HG02852 (cell line): ENCODE data around the gene MFAP2.

Experiments
- ATAC-seq: cut with Tn5 transposase; IDR thresholded peaks from one replicate; pipeline ENCODE4 v1.9.1; 2021; ENCODE audit warnings: mild to moderate bottlenecking, moderate library complexity; ENCODE audit not compliant: unreplicated experiment

MFAP2 gene, protein sequence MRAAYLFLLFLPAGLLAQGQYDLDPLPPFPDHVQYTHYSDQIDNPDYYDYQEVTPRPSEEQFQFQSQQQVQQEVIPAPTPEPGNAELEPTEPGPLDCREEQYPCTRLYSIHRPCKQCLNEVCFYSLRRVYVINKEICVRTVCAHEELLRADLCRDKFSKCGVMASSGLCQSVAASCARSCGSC

DNA sequence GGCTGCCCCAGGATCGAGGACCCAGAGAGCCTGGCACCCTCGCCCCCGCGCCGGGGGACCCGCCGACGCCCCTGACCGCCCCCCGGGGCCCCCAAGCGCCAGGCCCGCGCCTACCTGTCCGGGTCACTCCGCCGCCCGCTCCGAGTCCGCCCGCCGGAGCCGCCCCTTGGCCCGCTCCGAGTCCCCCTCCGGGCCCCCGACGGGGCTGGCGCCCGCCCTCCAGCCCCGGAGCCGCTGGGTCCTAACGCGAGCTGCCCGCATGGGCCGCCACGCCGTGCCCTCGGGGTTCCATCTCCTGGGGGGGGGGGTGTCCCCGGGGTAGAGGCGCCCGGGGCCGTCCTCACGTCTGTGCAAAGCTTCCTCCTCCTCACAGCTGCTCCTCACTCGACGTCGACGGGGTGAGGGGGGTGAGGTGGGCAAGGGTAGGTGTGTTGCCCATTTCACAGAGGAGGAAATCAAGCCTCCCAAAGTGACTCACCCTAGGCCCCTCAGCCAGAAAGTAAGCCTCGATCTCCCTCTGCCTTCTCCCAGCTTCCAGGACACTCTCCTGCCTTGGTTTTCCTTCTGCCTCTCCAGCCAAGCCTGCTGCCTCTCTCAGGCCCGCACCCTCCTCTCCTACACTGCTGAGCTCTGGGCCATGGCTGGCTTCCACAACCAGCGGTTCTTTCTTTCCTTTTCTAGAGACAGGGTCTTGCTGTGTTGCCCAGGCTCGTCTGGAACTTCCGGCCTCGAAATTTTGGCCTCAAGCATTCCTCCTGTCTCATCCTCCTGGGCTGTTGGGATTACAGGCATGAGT, at the start of gene MFAP2:
Gene MFAP2, minus strand, starts transcription at position 148 of the 796 bp plus-strand sequence. CDS start 2,347 bp downstream, outside the sequence.
- no peak for ATAC-seq

DNA sequence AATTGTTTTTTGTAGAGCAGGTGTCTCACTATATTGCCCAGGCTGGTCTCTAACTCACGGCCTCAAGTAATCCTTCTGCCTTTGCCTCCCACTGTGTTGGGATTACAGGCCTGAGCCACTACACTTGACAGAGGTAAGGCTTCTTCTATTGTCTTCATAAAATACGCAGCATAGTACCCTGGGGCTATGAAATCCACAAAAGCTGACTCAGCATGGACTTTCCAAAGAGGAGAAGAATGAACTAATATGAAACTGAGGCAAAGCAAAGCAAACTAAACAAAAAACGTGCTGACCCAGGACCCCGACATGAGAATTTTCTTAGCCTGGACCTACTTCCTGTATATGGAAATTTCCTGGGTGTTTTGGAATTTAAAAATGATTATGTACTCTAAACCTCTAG, 49.8 kb upstream of the MFAP2 start:
- no peak for ATAC-seq

DNA sequence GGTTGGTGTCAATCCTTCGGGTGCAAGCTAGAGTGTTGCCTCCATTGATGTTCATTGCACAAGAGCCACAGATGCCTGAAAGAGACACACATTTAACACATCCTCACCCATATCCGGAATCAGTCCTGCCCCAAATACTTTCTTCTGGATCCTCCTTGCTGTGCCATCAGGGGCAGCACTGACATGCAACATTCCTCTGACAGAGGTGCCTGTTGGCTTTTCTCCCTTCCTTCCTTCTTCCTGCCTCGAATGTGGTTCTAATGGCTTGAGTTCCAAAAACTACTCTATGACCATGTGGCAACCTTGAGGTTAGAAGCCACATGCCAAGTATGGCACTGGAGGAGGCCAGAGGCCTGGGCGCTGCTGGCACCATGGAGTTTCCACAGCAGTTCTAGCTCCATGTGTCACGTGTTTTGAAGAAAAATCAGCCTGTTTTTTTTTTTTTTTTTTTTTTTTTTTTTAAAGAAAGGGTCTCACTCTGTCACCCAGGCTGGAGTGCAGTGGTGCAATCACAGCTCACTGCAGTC, 48.3 kb upstream of the MFAP2 start:
- no peak for ATAC-seq

DNA sequence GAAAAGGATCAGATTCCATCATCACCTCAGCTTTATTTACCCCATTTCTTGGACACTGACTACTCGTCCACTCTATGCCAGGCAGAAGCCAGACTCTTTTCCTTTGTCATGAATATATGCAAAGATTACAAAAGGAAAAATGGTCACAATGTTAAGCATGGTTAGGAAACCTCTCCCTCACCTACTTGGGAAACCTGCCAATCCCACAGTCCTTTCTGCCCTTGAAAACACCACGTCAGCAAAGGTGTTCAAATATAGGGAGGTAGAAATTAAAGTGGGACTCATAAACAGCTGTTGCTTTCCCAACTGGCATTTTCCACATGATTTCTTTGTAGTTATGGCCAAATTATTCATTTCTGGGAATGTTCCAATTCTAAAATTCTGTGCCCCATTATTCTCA, 47.5 kb upstream of the MFAP2 start:
- ATAC-seq = no peak

DNA sequence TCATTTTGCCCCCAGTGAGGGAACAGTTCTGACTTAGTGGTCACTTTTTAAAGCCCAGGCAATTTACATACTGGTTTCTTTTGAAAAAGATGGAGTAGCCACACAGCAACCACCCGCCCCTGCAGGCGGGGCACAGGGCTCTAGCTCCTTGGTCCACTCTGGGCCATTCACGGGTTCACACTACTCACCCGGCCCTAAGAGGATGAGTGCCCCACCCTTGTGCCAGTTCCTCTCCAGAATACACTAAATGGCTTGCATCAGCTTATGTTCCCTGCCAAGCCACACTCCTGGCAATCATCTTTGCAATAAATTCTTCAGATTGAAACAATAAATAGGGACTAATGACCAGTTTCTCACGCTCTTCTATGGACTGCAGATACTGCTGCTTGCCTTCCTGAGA, 47.0 kb upstream of the MFAP2 start:
- no peak for ATAC-seq

DNA sequence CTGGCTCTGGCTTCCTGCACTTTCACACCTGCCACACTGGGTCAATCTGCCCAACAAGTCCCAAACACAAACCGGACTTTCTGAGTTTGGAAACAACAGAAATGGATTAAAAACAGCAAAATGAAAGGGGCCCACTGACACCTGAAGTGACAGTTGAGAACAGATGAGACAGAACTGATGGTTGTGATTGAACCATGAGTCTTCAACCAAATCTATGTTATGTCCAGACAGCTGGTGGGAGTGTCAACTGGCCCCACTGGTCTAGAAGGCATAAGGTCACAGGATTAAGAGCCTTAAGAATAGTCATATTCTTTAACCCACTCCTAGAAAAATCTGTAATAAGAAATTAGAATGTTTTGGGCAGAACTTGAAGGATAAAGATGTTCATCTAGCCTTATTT, 44.3 kb upstream of the MFAP2 start:
- ATAC-seq = no peak

DNA sequence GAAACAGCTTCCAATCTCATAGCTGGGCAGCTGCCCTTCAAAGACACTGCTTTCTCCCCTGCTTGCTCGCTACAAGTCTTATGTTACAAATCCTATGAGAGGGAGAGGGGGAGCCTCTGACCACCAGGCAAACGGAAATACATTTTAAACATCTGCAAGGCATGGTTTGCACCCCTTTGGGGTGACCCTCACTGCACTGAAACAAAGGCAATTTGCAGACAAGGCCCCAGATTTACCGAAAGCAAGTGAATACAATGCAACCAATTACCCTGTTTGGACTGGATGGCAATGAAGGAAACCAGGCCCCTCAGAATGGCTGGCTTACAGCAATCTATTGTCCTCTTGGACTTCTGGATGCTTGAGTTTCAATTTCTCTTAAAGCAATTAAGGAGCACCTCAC, 43.2 kb upstream of the MFAP2 start:
- ATAC-seq = no peak

DNA sequence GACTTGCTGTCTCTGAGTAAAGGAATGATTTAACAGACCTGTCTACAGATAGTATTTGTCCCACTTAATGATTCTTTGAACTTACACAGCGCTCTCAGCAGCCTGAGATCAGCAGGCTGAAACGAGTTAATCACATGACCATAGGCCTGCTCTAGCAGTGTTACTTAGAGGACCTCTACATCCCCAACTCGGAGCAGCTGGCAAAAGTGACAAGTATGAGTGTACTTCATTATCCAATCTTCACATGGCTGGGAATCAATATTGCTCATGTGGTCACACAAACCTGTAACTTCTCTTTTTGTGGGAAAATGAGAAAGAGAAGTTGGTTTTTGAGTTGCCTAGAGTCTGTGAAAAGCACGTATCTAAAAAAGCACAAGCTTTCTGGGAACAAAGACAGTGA, 42.7 kb upstream of the MFAP2 start:
- ATAC-seq = no peak

DNA sequence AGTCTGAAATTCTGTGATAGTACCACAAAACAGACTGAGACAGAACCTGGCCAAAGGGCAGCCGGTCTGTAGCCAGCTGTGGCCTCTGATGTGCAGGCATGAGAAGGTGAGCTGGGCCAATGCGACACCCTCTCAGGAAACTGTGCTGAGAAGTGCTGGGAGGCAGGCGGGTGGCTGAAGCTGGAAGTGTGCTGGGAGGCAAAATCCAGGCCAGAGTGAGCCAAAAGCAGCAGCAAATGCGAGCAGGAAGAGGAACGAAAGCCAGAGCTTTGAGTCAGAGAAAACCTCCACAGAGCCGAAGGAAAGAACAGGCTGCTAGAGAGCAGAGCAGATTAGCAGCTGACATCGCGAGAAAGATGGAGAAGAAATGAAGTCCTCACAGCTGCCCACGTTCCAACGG, 41.5 kb upstream of the MFAP2 start:
- no peak for ATAC-seq

DNA sequence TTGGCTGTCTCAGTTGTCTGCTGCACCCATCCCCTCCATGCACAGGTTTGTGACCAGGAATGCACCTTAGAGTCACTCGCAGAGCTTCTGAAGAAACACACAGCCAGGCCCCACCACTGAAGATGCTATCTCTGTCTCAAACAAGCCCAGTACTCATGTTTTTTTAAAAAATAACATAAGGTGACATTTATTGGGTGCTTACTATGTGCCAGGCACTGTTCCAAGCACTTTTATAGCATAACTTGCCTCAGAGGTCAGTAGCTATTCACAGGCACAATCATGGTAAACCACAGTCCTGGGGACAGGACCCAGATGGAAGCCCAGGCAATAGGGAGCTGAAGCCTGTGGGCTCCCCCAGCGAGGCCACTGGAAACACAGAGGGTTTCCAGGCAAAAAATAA, 40.1 kb upstream of the MFAP2 start:
- no peak for ATAC-seq

DNA sequence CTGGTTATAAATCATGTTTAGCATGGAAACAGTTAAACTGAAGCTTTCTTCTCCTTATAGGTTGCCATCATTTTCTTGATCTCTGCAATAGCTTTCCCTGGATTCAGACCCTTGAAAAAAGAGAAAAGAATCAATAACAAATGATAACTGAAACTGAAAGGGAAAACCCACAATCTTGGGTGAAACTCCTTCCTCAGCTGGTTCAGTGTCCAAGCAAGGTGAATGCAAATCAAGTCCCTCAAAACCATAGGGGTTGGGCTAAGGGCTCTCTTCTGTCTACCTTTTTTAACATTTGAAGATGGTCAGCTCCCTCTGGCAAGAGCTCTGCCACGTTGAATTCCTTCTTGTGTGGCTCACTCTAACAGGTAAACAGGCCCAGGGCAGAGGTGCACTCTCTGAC, 38.4 kb upstream of the MFAP2 start:
- no peak for ATAC-seq

DNA sequence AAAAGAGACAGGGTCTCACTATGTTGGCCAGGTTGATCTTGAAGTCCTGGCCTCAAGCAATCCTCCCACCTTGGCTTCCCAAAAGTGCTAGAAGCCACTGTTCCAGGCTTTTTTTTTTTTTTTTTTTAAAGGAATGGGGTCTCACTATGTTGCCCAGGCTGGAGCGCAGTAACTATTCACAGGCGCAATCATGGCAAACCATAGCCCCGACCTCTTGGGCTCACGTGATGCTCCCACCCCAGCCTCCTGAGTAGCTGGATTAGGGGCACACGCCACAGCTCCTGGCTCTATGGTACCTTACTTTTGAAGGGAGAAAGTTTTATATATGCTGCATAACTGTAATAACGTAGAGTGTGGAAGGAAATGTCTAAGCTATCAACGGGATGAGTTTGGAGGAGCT, 37.0 kb upstream of the MFAP2 start:
- no peak for ATAC-seq

DNA sequence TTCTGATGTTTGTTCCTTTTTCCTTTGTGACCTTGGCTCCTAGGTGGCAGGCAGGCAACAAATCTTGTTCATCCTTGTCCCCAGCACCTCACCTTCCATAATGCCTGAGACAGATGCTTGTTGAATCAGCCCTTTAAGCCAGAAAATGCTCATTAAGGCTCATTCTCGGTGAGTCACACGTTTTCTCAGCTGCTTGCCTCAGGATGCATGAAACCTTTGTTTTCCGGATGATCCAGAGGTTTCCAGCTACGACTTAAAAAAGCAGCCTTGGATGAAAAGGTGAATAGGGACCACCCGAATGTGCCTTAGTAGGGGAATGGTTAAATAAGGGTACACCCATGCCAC, 35.9 kb upstream of the MFAP2 start:
- no peak for ATAC-seq

DNA sequence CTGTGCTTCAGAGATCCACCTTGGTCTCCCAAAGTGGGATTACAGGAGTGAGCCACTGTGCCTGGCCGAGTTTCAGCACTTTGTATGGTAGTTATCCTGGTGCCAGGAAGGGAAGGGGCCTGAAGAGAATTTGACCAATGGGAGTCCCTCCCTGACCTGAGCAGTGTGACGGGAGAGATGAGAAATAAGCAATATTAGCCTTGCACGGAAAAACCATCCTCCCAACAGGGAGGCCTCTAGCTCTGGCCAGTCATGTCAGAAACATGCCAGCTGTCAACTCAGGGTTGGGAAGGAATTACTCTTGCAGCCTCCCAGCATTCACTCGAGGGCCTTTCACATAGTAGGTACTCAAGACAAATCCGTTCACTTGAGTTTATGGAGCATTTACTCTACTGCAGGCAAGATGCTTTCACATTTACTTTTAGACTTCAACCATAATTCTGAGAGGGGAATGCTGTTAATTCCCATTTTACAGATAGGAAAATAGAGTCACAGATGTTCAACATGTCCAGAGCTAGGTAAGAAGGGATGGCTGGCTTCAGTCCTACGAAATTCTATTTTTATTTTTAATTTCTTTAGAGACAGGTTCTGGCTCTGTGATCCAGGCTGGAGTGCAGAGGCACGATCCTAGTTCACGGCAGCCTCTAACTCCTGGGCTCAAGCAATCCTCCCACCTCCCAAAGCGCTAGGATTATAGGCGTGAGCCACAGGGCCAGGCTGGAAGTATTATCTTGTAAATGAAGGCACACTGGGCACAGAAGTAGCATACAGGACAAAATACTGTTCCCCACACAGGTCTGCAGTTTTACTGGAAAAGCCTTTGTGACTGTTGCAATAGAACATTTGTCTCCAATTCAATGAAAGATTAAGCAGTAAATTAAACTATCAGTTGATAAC, 34.5 kb upstream of the MFAP2 start:
- no peak for ATAC-seq

DNA sequence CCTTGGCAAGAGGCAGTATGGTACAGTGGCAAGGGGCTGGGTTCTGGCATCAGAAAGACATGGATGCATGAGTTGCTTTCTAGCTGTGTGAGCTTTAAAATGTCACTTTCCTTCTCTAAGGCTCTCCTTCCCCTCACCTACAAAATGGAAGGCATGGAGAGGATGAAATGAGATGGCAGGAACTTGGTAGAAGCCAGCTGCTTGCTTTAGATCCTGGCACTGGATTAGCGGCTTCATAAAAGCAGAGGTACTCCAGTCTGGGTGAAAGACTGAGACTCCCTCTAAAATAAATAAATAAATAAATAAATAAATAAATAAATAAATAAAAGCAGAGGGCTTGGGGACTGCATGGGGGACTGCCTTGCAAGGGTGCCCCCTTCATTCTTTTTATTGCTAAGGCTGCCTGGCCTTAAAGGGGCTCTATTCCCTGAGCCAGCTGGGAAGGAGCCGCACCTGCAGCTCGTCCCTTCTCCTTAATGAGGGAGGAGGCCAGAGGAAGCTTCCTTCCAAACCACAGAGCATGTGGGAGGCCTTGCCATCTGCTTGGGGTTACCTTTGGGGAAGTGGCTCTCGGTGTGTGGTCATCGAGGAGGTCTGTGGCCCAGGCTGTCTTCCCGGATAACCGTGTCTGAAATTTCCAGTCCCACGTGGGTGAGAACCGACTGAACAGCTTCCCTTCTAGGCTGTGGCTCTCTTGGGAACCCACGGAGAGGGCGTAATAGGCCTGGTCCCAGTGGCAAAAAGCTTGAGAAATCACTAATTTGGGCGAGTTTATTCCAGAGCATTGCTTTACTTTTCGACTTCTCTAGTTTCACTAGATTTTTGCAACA, 33.3 kb upstream of the MFAP2 start:
- no peak for ATAC-seq

DNA sequence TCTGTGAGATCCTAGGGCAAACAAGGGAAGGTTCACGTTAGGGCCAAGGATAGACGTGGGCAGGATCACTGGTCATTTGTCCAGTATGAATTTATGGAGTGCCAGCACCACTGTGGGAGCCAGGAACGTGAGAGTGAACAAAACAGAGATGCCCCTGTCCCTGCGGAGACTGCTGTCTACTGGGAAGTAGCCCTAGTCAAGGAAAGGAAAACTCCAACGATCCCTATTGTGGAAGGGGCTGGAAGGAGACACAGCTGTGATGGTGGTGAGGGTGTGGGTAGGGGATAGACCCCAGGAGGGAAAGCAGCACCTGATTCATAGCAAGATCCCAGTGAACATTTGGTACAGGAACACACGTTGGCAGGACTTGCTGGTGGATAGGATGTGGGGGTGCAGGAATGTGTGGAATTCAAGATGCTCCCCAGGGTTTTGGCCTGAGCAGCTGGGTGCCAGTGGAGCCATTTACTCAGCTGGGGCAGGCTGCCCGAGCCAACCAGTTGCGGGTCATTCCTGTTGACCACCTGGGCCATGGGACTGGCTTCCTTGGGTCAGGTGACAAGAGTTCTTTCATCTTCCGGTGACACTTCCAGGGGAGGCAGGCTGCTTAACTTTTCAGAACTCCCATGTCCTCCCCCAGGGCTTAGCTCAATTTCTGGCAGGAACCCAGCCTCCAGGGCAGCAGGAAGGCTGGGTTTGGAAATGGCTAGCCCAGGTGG, 32.5 kb upstream of the MFAP2 start:
- ATAC-seq = no peak

DNA sequence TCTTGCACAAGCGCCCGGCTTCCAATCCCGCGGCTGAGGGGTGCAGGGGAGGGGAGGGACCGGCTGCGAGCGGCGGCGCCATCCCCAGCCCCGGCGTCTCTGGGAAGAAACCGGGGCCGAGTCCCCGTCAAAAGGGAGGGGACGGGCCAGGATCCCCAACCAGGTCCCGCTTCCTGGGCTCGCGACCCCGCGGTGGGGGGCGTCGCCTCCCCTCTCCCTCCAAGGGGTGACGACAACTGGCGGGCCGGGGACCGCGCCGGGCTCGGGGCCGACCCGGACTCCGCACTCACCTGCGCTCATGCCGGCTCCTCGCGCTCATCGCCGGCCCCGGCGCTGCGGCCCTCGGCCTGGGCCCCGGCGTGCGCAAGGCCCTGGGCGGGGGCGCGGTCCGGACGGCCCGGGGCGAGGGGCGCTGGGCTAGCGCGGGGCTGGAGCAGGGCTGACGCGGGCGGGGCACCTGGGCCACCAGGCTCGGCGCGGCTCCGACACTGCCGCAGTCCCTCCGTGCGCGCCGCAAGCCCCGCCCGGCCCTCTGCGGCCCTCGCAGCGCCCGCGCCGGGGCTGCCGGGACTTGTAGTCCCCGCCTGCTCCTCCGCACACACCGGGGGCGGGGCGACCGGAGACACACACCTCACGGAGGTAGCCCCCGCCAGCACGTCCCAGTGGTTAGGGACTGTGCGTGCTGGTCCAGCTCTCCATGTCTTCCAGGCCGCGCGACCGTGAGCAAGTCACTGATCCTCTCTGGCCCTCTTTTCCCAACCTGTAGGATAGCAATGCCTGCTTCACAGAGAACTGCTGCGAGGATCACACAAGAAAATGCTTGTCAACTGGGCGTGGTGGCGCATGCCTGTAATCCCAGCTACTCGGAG, 31.3 kb upstream of the MFAP2 start, which contains the start of gene ATP13A2:
Gene ATP13A2, minus strand, starts transcription at position 490 of the 869 bp plus-strand sequence. Its CDS starts 190 bp downstream, at position 300.
- ATAC-seq = peak; percentile 90

DNA sequence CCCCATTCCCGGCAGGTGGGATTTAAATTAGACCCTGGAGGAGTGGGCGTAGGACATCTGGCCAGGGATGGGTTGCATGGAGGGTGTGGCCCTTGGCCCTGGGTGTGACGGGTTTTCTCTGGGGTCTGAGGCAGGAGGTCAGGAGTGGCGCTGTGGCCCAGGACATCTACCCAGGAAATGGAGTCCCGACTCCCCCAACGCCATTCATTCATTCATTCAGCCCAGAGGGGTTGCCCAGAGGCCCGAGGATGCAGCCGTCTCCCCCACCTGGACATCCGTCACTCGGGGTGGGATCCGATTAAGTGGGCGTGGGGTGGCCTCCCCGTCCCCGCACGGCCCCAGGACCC, 30.6 kb upstream of the MFAP2 start:
- no peak for ATAC-seq

DNA sequence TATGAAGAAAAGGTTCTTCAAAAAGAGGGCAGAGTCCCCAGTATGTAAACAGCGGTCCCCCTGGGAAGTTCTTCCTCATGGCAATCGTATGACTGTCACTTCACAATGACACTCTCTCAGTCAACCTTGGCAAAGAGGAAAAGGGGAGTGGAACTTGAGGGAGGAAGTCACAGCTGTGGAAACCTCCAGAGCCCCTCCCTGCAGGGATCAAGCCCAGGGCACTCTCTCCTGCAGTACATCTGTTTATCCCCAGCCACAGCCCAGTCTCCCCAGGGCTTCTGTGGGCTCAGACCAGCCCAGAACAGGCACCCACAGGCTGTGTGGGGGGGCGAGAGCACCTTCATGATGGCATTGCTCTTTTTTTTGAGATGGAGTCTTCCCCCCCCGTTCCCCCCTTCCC, 29.3 kb upstream of the MFAP2 start:
- no peak for ATAC-seq
